Mesothelial cell of epicardium (in vitro differentiated cells): ENCODE measurements around the gene TMEM95. TPM values are rescaled to one million over a fixed set of nuclear protein-coding genes. Genes with fewer than 3 reads are reported as not detected.
"Not testable (repeated sequence)": the region's sequence is repeated elsewhere in the genome, so short reads cannot be mapped to it uniquely, and the experiment has no call there.

Experiments used
- DNase-seq, 2 experiments: peaks; one replicate each; pipeline ENCODE4 v3.0.0; 2021; ENCODE audit warnings: low spot score in 2 of 2; ENCODE audit not compliant: unreplicated experiment in 2 of 2
- H3K27ac Mint-ChIP-seq: 2 replicates; pipeline ENCODE4 v1.8.0; 2021; ENCODE audit warnings: mixed read lengths
- H3K27me3 Mint-ChIP-seq: 2 replicates; pipeline ENCODE4 v1.8.0; 2021; ENCODE audit warnings: low read depth, mixed read lengths
- H3K36me3 Mint-ChIP-seq: 2 replicates; pipeline ENCODE4 v1.8.0; 2021; ENCODE audit warnings: mixed read lengths
- H3K4me1 Mint-ChIP-seq: 2 replicates; pipeline ENCODE4 v1.8.0; 2021; ENCODE audit warnings: mixed read lengths
- H3K4me3 Mint-ChIP-seq: 2 replicates; pipeline ENCODE4 v1.8.0; 2021; ENCODE audit warnings: mild to moderate bottlenecking, moderate library complexity, mixed read lengths
- H3K9me3 Mint-ChIP-seq: 2 replicates; pipeline ENCODE4 v1.8.0; 2021; ENCODE audit warnings: mixed read lengths
- total RNA-seq: library from RNA; stranded (reverse); gene quantifications from 3 replicates; pipeline ENCODE4 v1.2.1, GENCODE V29; 2021
- TF ChIP-seq, protein P1 (sequence below): fragments of 200-600 bp; sonication (generic); IDR thresholded peaks from one replicate; pipeline ENCODE4 v1.5.0; 2021; ENCODE audit warnings: antibody characterized with exemption; ENCODE audit not compliant: unreplicated experiment

Gene TMEM95
- total RNA-seq, 1 donor from 2014 or later = 0.42 TPM

DNA sequence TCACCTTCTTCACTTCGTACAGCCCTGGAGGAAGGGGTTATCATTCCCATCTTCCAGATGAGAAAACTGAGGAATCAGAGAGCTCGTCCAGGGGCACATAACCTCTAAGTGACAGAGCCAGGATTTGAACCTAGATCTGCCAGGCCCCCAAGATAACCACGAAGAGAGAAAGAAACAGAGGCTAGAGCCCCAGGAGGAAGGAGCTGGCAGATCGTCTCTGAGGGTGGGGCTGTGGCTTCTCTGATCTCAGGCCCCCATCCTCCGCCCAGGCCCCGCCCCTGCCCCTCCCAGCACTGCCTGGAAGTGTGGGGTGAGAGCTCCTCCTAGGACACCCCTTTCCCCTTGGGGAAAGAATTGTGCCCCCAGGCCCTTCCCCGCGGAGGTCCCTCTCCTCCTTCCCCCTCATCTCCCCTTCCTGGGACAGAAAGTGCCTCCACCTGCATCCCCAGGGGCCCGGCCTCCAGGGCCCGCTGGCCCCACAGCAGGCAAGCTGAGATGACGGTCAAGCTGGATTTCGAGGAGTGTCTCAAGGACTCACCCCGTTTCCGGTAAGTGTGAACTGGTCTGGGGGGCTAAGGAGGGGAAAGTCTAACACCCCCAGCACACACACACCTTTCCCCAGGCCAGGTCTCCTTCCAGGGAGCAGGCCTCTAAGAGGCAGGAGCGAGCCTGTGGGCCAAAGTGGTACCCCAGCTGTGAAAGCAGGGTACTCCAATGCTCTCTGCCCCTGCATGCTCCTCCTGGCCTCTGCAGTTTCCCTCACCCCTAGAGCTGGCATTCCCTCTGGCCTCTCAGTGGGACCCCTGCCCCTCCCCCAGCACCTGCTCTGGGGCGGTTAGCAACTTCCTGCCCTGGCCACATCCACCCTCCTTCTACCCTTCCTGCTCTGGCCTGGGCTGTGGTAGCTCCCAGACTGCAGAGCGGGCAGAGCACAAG lies 18.4 kb upstream of the TMEM95 start, which contains the start of gene ACAP1:
ACAP1 (plus strand) TSS at position 290 of the 936 bp plus-strand sequence; CDS start at position 496, 206 bp downstream.
- H3K4me1 Mint-ChIP-seq = peaks cover 11% of the 10 kb centered on the region
- no peak for DNase-seq
- TF ChIP-seq, protein P1, sequence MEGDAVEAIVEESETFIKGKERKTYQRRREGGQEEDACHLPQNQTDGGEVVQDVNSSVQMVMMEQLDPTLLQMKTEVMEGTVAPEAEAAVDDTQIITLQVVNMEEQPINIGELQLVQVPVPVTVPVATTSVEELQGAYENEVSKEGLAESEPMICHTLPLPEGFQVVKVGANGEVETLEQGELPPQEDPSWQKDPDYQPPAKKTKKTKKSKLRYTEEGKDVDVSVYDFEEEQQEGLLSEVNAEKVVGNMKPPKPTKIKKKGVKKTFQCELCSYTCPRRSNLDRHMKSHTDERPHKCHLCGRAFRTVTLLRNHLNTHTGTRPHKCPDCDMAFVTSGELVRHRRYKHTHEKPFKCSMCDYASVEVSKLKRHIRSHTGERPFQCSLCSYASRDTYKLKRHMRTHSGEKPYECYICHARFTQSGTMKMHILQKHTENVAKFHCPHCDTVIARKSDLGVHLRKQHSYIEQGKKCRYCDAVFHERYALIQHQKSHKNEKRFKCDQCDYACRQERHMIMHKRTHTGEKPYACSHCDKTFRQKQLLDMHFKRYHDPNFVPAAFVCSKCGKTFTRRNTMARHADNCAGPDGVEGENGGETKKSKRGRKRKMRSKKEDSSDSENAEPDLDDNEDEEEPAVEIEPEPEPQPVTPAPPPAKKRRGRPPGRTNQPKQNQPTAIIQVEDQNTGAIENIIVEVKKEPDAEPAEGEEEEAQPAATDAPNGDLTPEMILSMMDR = no peak
- no peak within 1 kb of the TSS for H3K27ac Mint-ChIP-seq
- H3K36me3 Mint-ChIP-seq = no peaks in the 10 kb centered on the region
- H3K9me3 Mint-ChIP-seq = no peaks in the 10 kb centered on the region
- peaks cover 3% of the 10 kb centered on the region for H3K27me3 Mint-ChIP-seq
- H3K4me3 Mint-ChIP-seq = no peak within 1 kb of the TSS

DNA sequence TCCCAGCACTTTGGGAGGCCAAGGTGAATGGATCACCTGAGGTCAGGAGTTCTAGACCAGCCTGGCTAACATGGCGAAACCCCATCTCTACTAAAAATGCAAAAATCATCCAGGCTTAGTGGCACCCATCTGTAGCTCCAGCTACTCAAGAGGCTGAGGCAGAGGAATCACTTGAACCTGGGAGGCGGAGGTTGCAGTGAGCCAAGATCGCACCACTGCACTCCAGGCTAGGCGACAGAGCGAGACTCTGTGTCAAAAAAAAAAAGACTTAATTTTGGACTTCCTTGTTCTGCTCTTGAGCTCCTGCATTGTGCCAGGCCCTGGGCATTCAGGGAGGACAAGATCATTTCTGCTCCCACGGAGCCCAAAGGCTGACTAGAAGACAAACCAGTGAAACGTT lies 17.4 kb upstream of the TMEM95 start:
- not testable (repeated sequence) for H3K9me3 Mint-ChIP-seq, H3K36me3 Mint-ChIP-seq, H3K4me3 Mint-ChIP-seq, DNase-seq, H3K4me1 Mint-ChIP-seq, H3K27ac Mint-ChIP-seq, H3K27me3 Mint-ChIP-seq

DNA sequence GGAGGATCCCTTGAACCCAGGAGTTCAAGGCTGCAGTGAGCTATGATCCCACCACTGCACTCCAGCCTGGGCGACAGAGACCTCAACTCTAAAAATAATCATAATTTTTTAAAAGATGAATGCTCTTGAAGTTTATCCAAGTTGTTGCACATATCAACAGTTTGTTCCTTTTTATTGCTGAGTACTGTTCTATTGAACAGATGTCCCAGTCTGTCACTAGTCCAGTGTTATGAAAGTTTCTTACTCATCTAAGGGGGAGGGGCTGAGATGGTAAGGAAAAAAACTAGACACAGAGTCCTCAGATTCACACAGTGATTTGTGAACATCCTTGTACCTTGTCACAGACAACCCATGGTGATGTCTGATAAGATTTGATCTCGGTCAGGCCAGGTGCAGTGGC lies 14.8 kb upstream of the TMEM95 start:
- no peaks in the 10 kb centered on the region for H3K9me3 Mint-ChIP-seq
- H3K4me3 Mint-ChIP-seq = no peak overlapping the region
- H3K4me1 Mint-ChIP-seq = no peaks in the 10 kb centered on the region
- no peak for DNase-seq
- no peaks in the 10 kb centered on the region for H3K36me3 Mint-ChIP-seq
- H3K27me3 Mint-ChIP-seq = peaks cover 8% of the 10 kb centered on the region
- H3K27ac Mint-ChIP-seq = no peak overlapping the region
- TF ChIP-seq, protein P1 = no peak

DNA sequence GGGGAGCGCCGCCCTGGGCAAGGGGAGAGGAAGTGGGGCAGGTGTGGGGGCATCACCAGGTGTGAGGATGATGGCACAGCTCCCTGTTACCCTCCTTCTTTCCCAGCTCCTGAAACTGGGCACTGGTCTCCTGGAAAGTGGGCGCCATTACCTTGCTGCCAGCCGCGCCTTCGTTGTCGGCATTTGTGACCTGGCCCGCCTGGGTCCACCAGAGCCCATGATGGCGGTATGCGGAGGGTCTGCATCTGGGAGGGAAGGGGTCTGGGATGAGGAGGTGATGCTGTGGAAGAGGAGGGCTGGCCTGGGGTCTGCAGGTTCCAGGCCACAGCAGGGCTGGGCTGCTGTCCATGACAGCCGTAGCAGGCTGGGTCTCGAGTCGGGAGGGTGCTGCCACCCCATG lies 13.1 kb upstream of the TMEM95 start:
- Mint-ChIP-seq H3K9me3 (no peaks in the 10 kb centered on the region), H3K27me3 (peaks cover 8% of the 10 kb centered on the region), H3K36me3 (no peaks in the 10 kb centered on the region), H3K27ac (no peak overlapping the region), H3K4me1 (no peaks in the 10 kb centered on the region), H3K4me3 (no peak overlapping the region)
- TF ChIP-seq, protein P1 = no peak
- no peak for DNase-seq

DNA sequence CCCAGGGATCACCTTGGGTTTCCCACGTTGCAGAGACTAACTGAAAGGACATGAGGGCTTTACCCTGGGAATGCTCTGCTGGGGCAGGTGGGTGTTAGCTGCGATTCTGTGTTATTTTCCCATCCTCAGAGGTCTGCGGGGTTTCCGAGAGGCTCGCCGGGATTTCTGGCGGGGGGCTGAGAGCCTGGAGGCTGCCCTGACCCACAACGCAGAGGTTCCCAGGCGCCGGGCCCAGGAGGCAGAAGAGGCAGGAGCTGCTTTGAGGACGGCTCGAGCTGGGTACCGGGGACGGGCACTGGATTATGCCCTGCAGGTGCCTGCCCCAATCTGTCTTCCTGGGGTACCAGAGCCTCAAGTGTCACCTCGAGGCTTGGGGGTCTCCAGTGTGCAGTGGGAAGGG lies 11.7 kb upstream of the TMEM95 start:
- peaks cover 5% of the 10 kb centered on the region for H3K4me1 Mint-ChIP-seq
- TF ChIP-seq, protein P1 = no peak
- peaks cover 8% of the 10 kb centered on the region for H3K27me3 Mint-ChIP-seq
- no peak for DNase-seq
- no peaks in the 10 kb centered on the region for H3K36me3 Mint-ChIP-seq
- H3K9me3 Mint-ChIP-seq = no peaks in the 10 kb centered on the region
- H3K4me3 Mint-ChIP-seq = no peak overlapping the region
- no peak overlapping the region for H3K27ac Mint-ChIP-seq
